OCI-LY1 (cell line): Measurements from ENCODE around the gene SNRPD3.
"Not testable (repeated sequence)": the region's sequence is repeated elsewhere in the genome, so short reads cannot be mapped to it uniquely, and the experiment has no call there.

Experiments
- H2AFZ ChIP-seq: fragments of 200-600 bp; sonication (generic), shearing (Covaris generic); 2 replicates; pipeline ENCODE4 v1.6.0; 2014; ENCODE audit warnings: antibody characterized with exemption, mild to moderate bottlenecking, low read length
- H3F3A ChIP-seq: fragments of 200-600 bp; sonication (generic), shearing (Covaris generic); 2 replicates; pipeline ENCODE4 v1.6.0; 2014; ENCODE audit warnings: mild to moderate bottlenecking, antibody characterized with exemption, low read length, moderate library complexity; ENCODE audit not compliant: insufficient read depth
- H3K27ac ChIP-seq: fragments of 200-600 bp; sonication (generic); 2 replicates; pipeline ENCODE4 v1.5.1; 2014; ENCODE audit warnings: low read length, mixed run types, mild to moderate bottlenecking, low read depth; ENCODE audit not compliant: poor library complexity, severe bottlenecking
- H3K27me3 ChIP-seq: fragments of 200-600 bp; sonication (generic); 2 replicates; pipeline ENCODE4 v1.6.0; 2014; ENCODE audit warnings: antibody characterized with exemption, mild to moderate bottlenecking, low read length, moderate library complexity; ENCODE audit not compliant: insufficient read depth
- H3K36me3 ChIP-seq: fragments of 200-600 bp; sonication (generic); 2 replicates; pipeline ENCODE4 v1.6.1; 2014; ENCODE audit warnings: mild to moderate bottlenecking, antibody characterized with exemption, low read length, moderate library complexity, mixed read lengths; ENCODE audit not compliant: insufficient read depth
- H3K4me1 ChIP-seq: fragments of 200-600 bp; sonication (generic); 2 replicates; pipeline ENCODE4 v1.5.1; 2014; ENCODE audit warnings: mild to moderate bottlenecking, low read length, moderate library complexity; ENCODE audit not compliant: insufficient read depth, severe bottlenecking
- H3K4me2 ChIP-seq: fragments of 200-600 bp; sonication (generic), shearing (Covaris generic); 2 replicates; pipeline ENCODE4 v1.6.1; 2014; ENCODE audit warnings: low read length
- H3K4me3 ChIP-seq: fragments of 200-600 bp; sonication (generic); 2 replicates; pipeline ENCODE4 v1.5.1; 2014; ENCODE audit warnings: low read length, low read depth, mild to moderate bottlenecking, mixed read lengths; ENCODE audit not compliant: poor library complexity, severe bottlenecking
- H3K79me2 ChIP-seq: fragments of 200-600 bp; shearing (Covaris generic); 2 replicates; pipeline ENCODE4 v1.6.1; 2016; ENCODE audit warnings: mixed run types, low read length, mixed read lengths; ENCODE audit not compliant: insufficient read depth
- H3K9ac ChIP-seq: fragments of 200-600 bp; sonication (generic), shearing (Covaris generic); 2 replicates; pipeline ENCODE4 v1.6.1; 2014; ENCODE audit warnings: mild to moderate bottlenecking, low read length, mixed read lengths
- H3K9me2 ChIP-seq: fragments of 200-600 bp; sonication (generic), shearing (Covaris generic); 2 replicates; pipeline ENCODE4 v1.6.1; 2014; ENCODE audit warnings: low read depth, mild to moderate bottlenecking, low read length, mixed read lengths
- H3K9me3 ChIP-seq: fragments of 200-600 bp; shearing (Covaris generic); 2 replicates; pipeline ENCODE4 v1.6.1; 2014; ENCODE audit warnings: low read length, mixed read lengths
- H4K20me1 ChIP-seq: fragments of 200-600 bp; sonication (generic), shearing (Covaris generic); 2 replicates; pipeline ENCODE4 v1.6.0; 2016; ENCODE audit warnings: mild to moderate bottlenecking, low read length; ENCODE audit not compliant: insufficient read depth
- CTCF ChIP-seq: fragments of 200-600 bp; sonication (generic), shearing (Covaris generic); IDR thresholded peaks from 2 replicates; pipeline ENCODE4 v1.5.1; 2017; ENCODE audit warnings: mild to moderate bottlenecking, antibody characterized with exemption, low read length, moderate library complexity, mixed read lengths
- EZH2 ChIP-seq: fragments of 200-600 bp; sonication (generic), shearing (Covaris generic); IDR thresholded peaks from 2 replicates; pipeline ENCODE4 v1.8.0; 2017; ENCODE audit warnings: borderline replicate concordance, mixed run types, mild to moderate bottlenecking, antibody characterized with exemption, low read length, moderate library complexity, mixed read lengths

Gene SNRPD3

GRCh38 chr22:24526191-24526590 is 29.6 kb upstream of the SNRPD3 start:
- H4K20me1 ChIP-seq, result no peaks in the 10 kb centered on the region
- no peak for TF ChIP-seq EZH2
- no peak for TF ChIP-seq CTCF
- H3K4me3 ChIP-seq, result no peak overlapping the region
- H3K79me2 ChIP-seq, result no peaks in the 10 kb centered on the region
- H3K4me1 ChIP-seq, result peaks cover 4% of the 10 kb centered on the region
- H3K36me3 ChIP-seq, result no peaks in the 10 kb centered on the region
- no peak overlapping the region for H3K9ac ChIP-seq
- H2AFZ ChIP-seq, result no peak overlapping the region
- no peak overlapping the region for H3K27ac ChIP-seq
- no peaks in the 10 kb centered on the region for H3F3A ChIP-seq
- no peak overlapping the region for H3K4me2 ChIP-seq
- no peaks in the 10 kb centered on the region for H3K9me2 ChIP-seq
- no peaks in the 10 kb centered on the region for H3K9me3 ChIP-seq
- H3K27me3 ChIP-seq, result no peaks in the 10 kb centered on the region

GRCh38 chr22:24529898-24530297 is 25.9 kb upstream of the SNRPD3 start:
- H3K4me2 ChIP-seq, result no peak overlapping the region
- H3K9ac ChIP-seq, result no peak overlapping the region
- H2AFZ ChIP-seq, result no peak overlapping the region
- H3K27me3 ChIP-seq, result no peaks in the 10 kb centered on the region
- no peaks in the 10 kb centered on the region for H3K9me2 ChIP-seq
- H3K9me3 ChIP-seq, result no peaks in the 10 kb centered on the region
- H3F3A ChIP-seq, result no peaks in the 10 kb centered on the region
- no peak overlapping the region for H3K27ac ChIP-seq
- H3K4me1 ChIP-seq, result no peaks in the 10 kb centered on the region
- H3K36me3 ChIP-seq, result no peaks in the 10 kb centered on the region
- TF ChIP-seq EZH2 (no peak), CTCF (no peak)
- H3K4me3 ChIP-seq, result no peak overlapping the region
- H4K20me1 ChIP-seq, result no peaks in the 10 kb centered on the region
- no peaks in the 10 kb centered on the region for H3K79me2 ChIP-seq

GRCh38 chr22:24530968-24531367 is 24.8 kb upstream of the SNRPD3 start:
- H3K9me3 ChIP-seq, H3K27ac ChIP-seq, H3K4me2 ChIP-seq, H3K4me1 ChIP-seq, H3K9ac ChIP-seq, H3F3A ChIP-seq, H4K20me1 ChIP-seq, H2AFZ ChIP-seq, H3K79me2 ChIP-seq, H3K4me3 ChIP-seq, H3K36me3 ChIP-seq, H3K27me3 ChIP-seq, H3K9me2 ChIP-seq: not testable (repeated sequence)

GRCh38 chr22:24532075-24532474 is 23.7 kb upstream of the SNRPD3 start:
- H3K27ac ChIP-seq, result no peak overlapping the region

More at GRCh38 chr22:24532075-24532474, 23.7 kb upstream of the SNRPD3 start:
- Histone ChIP-seq H3K9ac (no peak overlapping the region), H4K20me1 (no peaks in the 10 kb centered on the region), H3K9me2 (no peaks in the 10 kb centered on the region), H3K4me2 (no peak overlapping the region), H3K4me3 (no peak overlapping the region), H3K27me3 (no peaks in the 10 kb centered on the region), H2AFZ (no peak overlapping the region), H3K9me3 (no peaks in the 10 kb centered on the region), H3F3A (no peaks in the 10 kb centered on the region), H3K79me2 (no peaks in the 10 kb centered on the region), H3K4me1 (no peaks in the 10 kb centered on the region), H3K36me3 (no peaks in the 10 kb centered on the region)
- TF ChIP-seq CTCF (no peak), EZH2 (no peak)
